ENCODE results near the gene LDLRAD4. TPM values are rescaled to one million over a fixed set of nuclear protein-coding genes. Genes with fewer than 3 reads are reported as not detected.
"Not testable (repeated sequence)": the region's sequence is repeated elsewhere in the genome, so short reads cannot be mapped to it uniquely, and the experiment has no call there.

Gene LDLRAD4
- polyA plus RNA-seq, 3 donors, result 1.7 to 8.5 (median 3.7) TPM

DNA sequence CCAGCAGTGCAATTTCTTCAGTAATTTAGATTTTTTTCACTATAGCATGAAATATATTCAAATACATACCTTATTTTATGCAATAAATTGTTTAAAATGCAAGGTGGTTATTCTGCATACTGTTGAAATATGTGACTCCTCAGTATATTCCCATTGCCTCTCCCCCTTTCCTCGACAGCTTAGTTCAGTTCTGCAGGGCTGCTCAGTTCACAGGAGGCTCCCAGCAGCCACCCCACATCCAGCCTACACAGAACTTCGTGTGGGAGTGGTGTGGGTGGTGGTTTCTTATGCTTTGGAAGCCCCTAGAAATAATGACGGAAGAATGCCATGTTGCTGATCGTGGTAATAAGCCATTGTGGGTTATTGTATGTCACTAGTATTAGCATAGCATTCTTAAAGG, 428.1 kb downstream of the LDLRAD4 start:
- H3K27ac ChIP-seq (ENCODE audit: low read depth, low read length), result no peak overlapping the region
- 74 to 83% (median 82%) methylated on average over 4 of the region's 4 CpGs for WGBS, 3 donors

DNA sequence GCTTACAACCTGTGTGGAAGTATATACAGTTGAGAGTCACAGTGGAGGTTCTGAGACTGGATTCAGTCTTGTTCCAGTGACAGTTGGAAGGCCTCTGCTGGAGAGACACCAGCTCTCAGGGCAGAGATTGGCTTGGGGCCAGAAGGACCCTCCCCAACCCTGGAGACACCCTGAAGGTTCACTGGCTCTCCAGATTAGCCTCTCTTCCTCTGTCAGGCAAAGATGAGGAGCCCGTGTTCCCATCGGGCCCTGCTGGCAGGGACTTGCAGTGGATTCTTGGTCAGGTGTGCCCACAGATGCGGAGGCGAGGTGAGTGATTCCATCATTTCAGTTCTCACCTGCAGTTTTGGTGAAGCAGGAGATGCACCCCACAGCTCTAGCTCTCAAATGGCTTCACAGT, 429.2 kb downstream of the LDLRAD4 start:
- WGBS, 3 donors, result 90 to 96% (median 93%) methylated on average over 4 of the region's 4 CpGs
- H3K27ac ChIP-seq (ENCODE audit: low read depth, low read length), result no peak overlapping the region

DNA sequence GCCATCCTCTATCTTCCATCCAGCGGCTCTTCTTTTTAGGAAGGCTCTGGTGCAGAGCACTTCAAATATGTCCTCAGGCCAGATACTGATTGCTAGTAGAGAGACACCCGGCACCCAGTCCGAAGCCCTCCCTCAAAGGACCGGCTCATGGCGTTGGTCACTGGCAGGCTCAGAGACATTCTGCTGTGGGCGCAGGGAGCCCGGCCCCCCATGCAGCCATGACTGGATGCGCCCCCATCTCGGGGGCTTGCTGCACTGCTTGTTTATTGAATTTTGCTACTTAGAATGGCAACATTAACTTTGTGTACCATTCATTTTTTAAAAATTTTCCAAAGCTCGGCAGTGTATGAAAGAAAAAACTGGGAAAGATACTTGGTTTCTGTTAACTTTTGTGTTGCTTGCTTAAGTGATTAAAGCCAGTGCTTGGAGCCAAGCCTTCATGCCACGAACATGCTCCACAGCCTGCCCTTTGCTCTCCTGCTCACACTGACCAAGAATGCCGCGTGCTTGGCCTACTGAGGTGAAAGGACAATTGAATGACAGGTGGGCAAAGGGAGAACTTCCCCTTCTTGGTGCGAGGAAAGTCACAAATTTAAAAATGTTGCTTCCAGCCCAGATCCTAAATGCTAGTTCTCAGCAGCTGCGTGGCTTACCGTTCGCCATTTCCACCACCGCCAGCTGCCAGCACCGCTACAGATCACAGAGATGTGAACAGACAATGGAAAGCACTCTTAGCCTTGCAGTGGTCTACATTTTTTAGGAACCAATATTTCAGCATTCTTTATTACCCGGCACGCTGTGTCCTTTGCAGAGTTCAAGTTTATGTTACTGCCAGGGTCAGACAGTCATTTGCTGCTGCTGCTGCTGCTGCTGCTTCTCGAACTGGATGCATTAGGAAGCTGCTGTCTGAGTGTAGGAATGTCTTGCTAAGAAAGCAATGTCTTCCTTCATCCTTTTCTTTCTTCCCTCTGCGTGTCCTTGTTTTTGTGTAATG, 431.1 kb downstream of the LDLRAD4 start:
- WGBS, 3 donors, result 85 to 91% (median 87%) methylated on average over 23 of the region's 23 CpGs
- H3K27ac ChIP-seq (ENCODE audit: low read depth, low read length), result no peak overlapping the region

DNA sequence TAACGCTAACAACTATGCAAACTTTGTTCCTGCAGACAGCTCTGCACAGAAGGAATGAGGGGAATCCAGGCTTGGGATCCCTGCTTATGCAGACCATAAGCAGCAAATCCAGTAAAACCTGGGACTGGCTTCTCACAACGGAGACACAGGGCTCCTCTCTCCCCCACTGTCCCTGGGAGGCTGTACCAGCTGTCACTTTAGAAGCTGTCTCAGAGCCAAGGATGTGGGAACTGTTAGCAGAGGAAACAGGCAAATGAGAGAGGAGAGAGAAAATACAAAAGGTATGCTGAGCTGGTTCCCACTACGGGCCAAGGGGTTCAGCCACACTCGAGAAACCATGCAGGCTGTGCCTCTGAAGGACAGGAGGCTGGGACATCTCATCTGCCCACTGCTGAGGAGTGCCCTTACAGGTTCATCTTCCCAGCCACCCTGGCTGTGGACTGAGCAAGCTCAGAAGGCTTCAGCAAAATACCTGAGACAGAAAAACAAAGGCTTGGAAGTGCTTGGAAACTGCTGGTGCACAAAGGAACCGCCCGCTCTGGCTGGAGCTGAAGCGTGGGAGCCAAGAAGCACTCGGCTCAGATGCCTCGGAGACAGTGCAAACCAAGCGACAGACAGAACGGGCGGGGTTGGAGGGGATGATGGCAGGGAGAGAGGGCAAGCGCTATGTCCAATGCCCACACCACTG, 435.3 kb downstream of the LDLRAD4 start:
- H3K27ac ChIP-seq (ENCODE audit: low read depth, low read length), result no peak overlapping the region
- WGBS, 3 donors, result 48 to 67% (median 66%) methylated on average over 13 of the region's 13 CpGs

DNA sequence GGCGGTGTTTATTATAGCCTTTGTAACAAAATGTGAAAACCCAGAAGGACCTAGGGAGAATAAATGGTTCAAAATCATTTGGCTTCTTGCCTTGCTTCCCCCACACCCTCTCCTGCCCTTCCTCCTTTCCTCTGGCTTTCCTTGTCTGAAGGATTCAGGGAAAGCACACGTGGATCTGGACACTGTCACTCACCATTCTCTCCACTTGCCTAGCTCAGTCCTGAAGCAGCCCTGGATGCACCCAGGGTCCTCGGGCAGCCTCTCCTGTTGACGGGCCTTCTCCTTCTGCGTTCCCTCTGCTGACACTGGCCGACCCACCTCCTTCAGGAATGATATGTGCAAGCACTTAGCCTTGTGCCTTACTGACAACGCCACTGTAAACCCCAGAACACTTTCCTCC, 439.4 kb downstream of the LDLRAD4 start:
- H3K27ac ChIP-seq (ENCODE audit: low read depth, low read length), result no peak overlapping the region
- 58 to 64% (median 59%) methylated on average over 7 of the region's 7 CpGs for WGBS, 3 donors

DNA sequence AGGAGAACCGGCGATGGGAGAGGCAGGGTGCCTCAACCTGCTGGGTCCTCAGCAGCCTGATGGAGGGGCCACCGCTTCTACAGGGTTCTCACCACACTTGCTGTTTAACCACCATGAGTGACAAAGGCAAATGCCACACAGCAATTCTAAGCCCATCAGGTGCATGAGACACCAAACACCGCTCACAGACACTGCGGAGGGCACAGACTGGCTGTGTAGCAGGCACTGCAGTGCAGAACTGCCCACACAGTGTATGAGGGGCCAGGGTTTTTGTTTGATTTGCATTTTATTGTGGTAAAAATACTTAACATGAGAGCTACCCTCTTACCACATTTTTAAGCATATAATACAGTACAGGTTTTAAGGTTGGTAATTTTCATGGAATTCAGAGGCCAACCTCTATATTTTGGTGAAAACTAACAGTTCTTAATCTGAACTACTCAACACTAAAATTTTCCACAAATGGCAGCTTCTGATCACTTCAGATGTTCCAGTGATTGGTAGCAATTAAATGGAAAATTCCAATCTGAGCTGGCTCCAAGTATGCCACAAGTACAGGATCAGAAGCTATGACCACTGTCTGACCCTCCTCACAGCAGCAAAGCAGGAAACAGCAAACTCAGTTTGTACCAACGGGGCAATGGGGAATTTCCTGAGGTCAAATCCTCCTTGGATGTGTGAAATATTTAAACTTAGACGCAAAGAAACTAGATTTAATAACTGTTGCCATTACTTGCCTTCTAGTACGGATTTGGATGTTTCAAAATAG, 440.1 kb downstream of the LDLRAD4 start:
- WGBS, 3 donors, result 81 to 88% (median 83%) methylated on average over 8 of the region's 8 CpGs

DNA sequence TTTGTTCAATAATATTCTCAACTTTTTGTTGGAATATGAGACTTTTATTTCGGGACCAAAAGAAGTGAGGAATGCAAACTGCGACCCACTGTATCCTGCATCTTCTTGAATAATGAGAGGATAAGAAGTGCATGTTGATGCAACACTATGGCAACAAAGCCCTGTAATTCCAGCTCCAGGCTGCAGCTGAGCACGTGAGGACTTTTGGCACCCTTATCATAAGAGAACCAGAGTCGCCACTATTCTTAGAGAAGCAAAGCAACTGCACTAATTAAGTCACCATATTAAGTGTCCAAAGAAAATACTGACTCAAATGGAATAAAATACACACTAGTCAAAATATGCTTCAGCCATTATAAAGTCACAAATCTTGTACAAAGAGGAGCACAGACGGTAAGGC, 441.9 kb downstream of the LDLRAD4 start:
- no peak overlapping the region for H3K27ac ChIP-seq (ENCODE audit: low read depth, low read length)
- 70 to 80% (median 71%) methylated on average over 5 of the region's 5 CpGs for WGBS, 3 donors

More for the DNA sequence above, 440.1 kb downstream of the LDLRAD4 start:
- H3K27ac ChIP-seq (ENCODE audit: low read depth, low read length), result no peak overlapping the region

DNA sequence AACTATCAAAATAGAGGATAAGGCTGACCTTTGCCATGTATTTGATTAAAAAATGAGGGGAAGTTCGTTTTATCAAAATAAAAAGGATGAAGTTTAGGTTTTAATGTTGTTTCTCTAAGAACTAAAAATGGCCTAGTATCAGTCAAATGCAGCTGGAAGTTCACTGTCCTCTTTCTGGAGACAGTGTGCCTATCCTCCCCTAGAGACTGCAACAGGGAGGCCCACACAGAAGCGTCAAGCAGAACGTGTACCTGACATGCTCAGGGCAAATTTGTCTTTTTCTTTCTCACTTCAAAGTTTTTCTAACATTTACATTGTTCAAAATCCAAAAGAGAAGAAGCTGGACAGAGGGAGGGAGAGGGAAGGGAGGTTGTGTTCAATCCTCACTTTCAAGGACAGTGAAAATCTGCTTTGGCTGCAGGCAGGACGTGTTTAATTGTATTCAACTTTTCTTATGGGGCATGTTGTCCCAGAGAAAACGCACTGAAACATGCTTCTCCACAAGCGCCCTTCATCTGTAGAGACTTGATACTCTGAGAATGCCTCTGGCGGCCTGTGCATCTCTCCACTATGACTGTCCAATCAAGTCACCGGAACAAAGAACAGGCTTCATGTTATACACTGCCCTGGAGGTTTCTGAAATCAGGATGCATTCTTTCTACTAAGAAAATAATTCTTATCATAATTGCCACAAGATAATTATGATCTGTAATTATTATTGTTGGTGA, 442.7 kb downstream of the LDLRAD4 start:
- no peak overlapping the region for H3K27ac ChIP-seq (ENCODE audit: low read depth, low read length)
- 75 to 82% (median 80%) methylated on average over 8 of the region's 8 CpGs for WGBS, 3 donors

DNA sequence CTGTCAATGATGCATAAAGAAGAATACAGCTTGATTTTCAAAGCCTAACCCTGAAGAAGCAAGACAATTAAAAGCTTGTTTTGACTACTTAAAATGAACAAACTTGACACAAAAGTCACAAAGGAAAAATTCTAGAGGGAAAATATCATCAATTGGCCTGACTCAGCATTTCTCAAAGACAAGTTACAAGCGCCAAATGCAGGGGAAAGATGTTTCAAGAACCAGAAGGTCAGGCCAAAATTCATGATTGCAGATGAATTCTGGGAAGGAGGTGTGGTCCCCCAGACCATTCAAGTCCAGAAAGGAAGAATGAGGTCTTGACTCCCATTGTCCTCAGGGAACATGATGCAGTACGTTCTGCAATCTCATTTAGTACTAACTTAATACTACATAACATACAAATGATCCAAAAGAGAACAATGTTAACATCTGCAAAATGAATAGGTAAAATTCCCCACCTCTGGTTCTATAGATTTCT, 443.3 kb downstream of the LDLRAD4 start:
- H3K27ac ChIP-seq (ENCODE audit: low read depth, low read length), result no peak overlapping the region
- WGBS, 3 donors, result 64 to 93% (median 73%) methylated on average over 2 of the region's 2 CpGs

DNA sequence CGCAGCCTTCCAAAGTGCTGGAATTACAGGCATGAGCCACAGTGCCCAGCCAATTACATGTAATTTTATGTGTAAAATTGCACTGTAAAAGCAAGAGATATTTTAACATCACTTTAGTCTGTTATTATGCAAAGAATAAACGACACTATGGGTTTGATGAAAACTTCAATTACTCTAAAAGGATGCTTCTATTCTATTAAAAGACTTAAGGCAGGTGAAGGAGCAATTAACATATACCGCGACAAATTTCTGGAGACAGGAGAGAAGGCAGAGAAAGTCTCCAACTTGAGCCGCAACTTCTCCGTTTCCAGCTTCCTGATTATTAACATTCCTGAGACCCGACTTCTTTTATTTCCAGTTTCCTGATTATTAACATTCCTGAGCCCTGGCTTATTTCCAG, 454.1 kb downstream of the LDLRAD4 start:
- 69 to 77% (median 73%) methylated on average over 7 of the region's 7 CpGs for WGBS, 3 donors

DNA sequence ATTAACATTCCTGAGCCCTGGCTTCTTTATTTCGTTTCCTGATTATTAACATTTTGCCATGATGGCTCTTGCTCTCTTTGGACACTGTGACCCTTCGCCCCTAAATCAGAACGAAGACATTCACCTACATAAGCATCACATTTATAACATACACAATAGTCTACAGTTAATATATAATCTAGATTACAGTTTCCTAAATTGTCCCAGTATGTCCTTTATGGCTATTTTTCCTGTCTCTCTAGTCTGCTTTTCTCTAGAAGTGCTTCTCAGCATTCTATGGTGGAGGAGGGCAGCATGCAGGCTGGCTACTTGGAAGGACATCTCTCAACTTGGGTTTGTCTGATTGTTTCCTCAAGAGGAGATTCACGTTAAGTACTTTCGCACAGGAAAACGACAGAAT, 457.9 kb downstream of the LDLRAD4 start:
- no peak overlapping the region for H3K27ac ChIP-seq (ENCODE audit: low read depth, low read length)
- 84 to 89% (median 89%) methylated on average over 6 of the region's 6 CpGs for WGBS, 3 donors

More for the DNA sequence above, 454.1 kb downstream of the LDLRAD4 start:
- H3K27ac ChIP-seq (ENCODE audit: low read depth, low read length), result no peak overlapping the region

DNA sequence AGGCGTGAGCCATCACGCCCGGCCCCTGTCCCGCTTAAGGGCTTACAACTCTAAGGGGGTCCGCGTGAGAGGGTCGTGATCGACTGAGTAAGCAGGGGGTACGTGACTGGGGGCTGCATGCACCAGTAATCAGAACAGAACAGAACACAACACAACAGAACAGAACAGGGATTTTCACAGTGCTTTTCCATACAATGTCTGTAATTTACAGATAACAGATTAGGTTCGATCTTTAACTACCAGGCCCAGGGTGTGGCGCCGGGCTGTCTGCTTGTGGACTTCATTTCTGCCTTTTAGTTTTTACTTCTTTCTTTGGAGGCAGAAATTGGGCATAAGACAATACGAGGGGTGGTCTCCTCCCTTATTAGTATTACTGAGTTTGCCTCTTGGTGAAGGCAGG, 458.8 kb downstream of the LDLRAD4 start:
- H3K27ac ChIP-seq (ENCODE audit: low read depth, low read length), result not testable (repeated sequence)
- 98 to 99% (median 98%) methylated on average over 13 of the region's 13 CpGs for WGBS, 3 donors

DNA sequence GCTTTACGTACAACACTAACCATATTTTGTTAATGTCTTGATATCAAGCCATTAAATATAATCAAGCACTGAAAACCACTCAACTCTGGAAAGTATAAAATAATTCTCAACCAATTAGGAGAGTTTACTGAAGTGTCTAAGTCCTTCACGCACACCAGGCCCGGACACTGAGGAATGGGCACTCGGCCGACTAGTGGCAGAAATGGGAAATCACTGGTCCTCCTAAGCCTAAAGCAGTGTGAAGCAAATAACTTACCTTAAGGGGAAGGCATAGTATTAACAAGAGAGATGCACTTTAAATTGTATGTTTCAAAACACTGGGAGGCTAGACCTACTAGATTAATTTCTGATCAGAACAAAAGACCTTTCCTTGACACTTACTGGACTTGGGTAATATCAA, 462.1 kb downstream of the LDLRAD4 start:
- 74 to 83% (median 75%) methylated on average over 5 of the region's 5 CpGs for WGBS, 3 donors
- H3K27ac ChIP-seq (ENCODE audit: low read depth, low read length), result no peak overlapping the region

DNA sequence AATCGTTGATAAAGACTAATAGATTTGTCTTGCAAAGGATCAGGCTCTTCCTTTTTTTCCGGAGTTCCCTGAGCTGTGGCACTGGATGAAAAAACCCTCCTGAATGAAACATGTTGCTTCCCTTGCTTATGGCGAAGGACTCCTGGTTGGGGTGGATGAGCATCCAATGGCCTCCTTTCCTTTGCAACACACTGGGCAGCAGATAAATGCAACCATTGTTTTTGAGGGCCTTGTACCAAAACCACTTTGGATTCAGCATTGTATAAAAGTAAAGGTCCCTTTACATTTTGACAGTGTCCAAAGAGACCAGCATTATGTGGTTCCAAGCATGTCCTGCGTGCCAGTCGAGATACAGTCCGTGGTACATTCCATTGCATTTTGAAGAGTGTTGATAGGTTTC, 463.1 kb downstream of the LDLRAD4 start:
- no peak overlapping the region for H3K27ac ChIP-seq (ENCODE audit: low read depth, low read length)
- WGBS, 3 donors, result 93 to 94% (median 94%) methylated on average over 6 of the region's 6 CpGs

DNA sequence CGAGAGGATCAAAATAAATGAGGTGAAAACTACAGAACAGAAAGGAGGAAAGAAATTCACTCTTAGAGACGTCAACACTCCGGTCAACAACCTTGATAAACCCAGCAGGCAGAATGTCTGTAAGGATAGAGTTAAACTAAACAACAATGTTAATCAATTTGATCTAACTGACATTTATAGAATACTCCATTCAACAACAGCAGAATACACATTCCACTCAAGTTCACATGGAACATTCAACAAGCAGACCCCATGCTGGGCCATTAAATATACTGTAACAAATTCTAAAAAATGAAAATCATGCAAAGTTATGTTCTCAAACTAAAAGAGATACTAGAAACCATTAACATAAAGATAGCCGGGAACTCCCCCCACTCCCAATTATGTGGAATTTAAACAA, 466.0 kb downstream of the LDLRAD4 start:
- H3K27ac ChIP-seq (ENCODE audit: low read depth, low read length), result no peak overlapping the region
- 92 to 97% (median 96%) methylated on average over 4 of the region's 4 CpGs for WGBS, 3 donors

DNA sequence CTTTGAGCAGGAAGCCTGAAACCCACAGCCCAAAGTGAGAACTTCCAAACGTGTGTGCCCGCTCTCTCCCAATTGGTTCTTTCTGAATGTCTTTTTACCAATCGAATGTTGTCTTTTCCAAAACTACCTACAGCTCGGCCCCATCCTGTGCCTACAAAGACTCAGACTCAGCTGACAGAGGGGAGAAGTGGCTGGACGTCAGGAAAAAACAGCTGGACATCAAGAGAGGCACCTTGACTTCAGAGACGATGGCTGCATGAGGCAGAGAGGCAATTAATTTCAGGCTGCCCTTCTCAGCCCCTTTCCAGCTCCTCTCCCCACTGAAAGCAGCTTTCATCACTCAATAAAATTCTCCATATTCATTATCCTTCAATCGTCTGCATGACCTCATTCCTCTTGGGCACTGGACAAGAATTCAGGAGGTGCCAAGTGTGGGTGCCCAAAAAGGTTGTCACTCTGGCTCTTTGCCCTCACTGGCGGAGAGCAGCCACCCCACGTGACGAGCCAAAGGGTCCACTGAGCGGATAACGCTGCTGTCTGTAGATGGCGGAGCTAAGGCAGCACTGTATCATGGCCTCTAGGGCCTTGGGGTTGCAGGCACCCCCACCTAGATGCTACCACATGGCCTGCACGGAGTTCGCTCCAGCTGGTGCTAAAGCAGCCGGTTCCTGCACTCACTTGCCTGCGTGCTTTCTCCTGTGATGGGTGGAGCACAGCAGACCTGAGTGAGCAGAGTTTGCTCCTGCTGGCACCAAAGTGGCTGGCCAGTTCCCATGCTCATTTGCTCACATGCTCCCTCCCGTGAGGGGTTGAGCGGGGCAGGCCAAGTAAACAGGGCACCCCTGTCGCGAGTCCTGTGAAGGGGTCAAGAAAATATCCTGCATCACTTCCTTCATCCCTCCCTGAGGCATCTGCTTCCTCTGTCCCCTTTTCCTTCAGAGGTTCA, 469.9 kb downstream of the LDLRAD4 start:
- WGBS, 3 donors, result 89 to 96% (median 92%) methylated on average over 21 of the region's 21 CpGs
- no peak overlapping the region for H3K27ac ChIP-seq (ENCODE audit: low read depth, low read length)

DNA sequence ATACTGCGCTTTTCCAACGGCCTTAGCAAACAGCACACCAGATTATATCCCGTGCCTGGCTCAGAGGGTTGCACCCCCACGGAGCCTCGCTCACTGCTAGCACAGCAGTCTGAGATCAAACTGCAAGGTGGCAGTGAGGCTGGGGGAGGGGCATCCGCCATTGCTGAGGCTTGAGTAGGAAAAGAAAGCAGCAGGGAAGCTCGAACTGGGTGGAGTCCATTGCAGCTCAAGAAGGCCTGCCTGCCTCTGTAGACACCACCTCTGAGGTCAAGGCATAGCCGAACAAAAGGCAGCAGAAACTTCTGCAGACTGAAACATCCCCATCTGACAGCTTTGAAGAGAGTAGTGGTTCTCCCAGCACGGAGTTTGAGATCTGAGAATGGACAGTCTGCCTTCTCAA, 471.5 kb downstream of the LDLRAD4 start:
- H3K27ac ChIP-seq (ENCODE audit: low read depth, low read length), result not testable (repeated sequence)
- 95 to 99% (median 97%) methylated on average over 9 of the region's 9 CpGs for WGBS, 3 donors
